DLD1 (cell line): Measurements from ENCODE around the gene SAMD4A.
"Not testable (repeated sequence)": the region's sequence is repeated elsewhere in the genome, so short reads cannot be mapped to it uniquely, and the experiment has no call there.

Experiments
- in situ Hi-C: cut with HindIII; loops from 2 replicates; pipeline ENCODE4 v1.10.0; 2017; ENCODE audit warnings: low sequenced_read_pairs

The SAMD4A gene

DNA sequence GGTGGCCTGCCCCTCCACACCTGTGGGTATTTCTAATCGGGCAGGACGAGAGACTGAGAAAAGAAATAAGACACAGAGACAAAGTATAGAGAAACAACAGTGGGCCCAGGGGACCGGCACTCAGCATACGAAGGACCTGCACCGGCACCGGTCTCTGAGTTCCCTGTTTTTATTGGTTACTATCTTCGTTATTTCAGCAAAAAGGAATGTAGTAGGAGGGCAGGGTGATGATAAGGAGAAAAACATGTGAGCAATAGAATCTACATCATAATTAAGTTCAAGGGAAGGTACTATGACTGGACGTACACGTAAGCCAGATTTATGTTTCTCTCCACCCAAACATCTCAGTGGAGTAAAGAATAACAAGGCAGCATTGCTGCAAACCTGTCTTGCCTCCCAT, 185.7 kb downstream of the SAMD4A start:
- in situ Hi-C loops = not testable (repeated sequence)

DNA sequence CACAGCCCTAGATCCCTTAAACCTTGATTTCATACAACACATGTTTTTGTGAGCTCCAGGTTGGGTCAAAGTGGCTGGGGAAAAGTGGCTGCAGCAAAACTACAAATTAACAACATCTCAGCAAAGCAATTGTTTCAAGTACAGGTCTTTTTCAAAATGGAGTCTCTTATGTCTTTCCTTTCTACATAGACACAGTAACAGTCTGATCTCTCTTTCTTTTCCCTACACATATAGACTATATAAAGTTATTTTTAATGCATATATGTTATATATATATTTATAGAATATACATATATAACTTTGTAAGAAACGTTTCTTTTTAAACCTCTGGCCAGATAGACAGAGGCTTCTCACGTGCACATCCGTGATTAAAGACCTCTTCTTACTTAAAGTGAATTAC, 186.5 kb downstream of the SAMD4A start:
- in situ Hi-C loops = not testable (repeated sequence)

DNA sequence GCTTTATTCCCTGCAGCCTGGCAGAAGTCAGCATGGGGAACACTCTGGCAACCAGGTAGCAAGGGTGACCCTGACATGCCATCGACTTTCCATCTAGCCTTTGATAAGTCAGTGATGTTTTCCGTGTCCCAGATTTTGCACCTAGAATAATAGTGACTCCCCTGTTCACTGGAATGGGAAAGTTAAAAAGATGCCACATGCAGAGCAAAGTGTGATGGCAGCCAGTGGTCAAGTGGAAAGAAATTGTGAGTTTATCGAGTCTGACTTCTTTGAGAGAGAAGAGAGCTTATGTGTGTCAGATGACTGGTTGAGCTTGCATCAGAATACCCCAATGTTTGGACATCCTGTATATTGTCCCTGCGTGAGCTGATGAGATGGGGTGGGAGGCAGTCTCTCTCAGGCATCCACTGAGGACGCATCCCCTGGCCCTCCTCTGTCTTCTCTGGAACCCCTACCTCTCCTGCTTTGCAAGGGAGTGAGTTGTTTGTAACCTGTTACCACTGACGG, 187.2 kb downstream of the SAMD4A start:
- in situ Hi-C loops = no loop called here

DNA sequence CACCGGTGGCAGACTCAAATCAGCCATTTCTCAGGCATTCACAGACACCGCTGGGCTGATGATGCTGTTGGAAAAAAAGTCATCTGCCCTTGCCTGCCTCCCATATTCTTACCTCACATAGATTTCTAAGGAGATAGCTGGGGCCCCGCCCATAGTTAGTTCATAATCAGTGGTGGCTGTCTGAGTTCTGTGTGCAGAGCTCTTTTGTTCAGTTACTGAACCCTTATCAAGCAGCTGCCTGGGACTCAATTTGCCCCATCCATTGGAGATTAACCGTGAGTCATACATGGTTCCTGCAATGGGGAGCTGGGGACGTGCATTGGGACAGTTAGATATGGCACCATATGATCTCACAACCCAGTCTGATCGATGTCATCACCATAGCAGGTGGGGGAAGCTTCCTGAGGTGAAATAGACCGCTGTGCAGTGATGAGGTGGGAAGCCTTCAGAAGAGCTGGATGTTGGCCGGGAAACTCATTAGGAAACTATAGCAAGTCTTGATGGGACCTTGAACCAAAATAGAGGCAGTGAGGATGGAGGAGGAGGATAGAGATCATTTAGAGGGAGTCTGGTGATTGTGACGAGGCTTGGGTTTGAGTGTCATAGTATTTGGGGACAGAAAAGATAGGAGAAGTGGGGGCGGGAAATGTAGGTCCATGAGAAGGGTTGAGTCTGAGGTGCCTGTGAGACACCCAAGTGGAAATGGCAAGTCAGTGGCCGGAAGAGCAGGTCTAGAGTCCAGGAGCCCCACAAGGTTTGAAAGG, 187.9 kb downstream of the SAMD4A start:
- in situ Hi-C loops = no loop called here

DNA sequence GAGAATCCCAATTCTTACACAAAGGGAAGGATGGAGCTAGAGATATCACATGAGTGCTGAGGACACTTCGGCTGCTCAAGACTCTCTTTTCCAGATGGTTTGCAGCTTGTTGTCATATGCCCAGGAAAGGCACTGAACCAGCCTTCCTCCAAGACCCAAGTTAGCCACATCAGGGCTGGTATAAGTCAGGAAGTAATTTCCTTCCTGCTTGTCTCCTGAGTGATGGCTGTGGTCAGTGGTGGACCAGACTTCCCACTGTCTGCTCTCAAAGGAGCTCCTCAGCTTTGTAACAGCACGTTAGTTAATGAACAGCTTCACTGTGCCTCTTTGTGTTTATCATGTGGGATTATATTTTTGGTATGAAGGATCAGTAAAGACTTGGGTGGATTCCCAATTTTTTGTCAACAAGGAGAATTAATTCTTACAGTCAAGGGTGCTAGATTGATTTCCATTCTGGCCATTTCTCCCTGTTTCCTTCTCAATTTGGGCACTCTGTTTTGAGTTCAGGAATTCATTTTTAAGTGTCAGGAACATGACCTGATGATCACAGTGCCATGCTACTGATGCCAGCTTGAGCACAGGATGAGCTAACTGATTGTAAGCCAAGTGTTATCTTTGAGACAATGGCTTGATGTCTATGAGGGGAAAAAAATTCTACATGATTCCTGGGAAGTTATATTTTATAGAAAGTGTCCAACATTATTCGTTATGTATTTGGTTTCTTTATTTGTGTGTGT, 189.9 kb downstream of the SAMD4A start:
- in situ Hi-C loops = no loop called here

DNA sequence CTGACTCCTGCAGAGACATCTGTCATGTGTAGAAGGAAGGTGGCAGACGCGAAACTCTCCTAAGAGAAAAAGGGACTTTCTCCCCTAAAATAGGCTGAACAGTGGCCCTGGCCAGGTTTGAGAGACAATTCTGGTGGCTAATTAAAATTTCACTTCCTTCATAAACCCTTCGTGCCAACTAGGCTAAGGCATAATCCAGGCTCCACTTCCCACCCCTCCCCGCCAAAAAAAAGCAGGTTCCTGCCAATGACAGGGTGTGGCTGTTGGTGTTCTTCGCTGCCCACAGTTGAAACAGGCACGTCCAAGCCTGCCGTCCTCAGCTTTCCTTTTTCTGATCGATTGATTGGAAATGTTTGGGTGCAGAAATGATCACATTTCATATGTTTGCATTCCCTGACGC, 191.1 kb downstream of the SAMD4A start:
- in situ Hi-C loops = no loop called here

DNA sequence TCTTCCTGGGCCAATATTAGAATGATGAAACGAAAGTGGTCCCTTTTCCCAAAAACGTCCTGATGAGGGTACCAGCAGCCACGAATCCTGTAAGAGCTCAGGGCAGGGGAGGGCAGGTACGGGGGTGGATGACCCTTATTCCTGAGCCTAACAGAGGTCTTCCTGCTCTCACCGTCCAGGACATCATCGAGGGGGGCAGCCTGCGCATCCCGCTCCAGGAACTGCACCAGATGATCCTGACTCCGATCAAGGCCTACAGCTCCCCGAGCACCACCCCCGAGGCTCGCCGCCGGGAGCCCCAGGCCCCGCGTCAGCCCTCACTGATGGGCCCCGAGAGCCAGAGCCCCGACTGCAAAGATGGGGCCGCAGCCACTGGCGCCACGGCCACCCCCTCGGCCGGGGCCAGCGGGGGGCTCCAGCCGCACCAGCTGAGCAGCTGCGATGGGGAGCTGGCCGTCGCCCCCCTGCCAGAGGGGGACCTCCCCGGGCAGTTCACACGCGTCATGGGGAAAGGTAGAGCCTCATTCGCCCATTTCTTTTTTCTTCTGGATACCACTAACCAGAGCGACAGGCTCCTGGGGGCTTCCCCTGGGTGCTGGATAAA, 193.2 kb downstream of the SAMD4A start:
- in situ Hi-C loops = no loop called here

DNA sequence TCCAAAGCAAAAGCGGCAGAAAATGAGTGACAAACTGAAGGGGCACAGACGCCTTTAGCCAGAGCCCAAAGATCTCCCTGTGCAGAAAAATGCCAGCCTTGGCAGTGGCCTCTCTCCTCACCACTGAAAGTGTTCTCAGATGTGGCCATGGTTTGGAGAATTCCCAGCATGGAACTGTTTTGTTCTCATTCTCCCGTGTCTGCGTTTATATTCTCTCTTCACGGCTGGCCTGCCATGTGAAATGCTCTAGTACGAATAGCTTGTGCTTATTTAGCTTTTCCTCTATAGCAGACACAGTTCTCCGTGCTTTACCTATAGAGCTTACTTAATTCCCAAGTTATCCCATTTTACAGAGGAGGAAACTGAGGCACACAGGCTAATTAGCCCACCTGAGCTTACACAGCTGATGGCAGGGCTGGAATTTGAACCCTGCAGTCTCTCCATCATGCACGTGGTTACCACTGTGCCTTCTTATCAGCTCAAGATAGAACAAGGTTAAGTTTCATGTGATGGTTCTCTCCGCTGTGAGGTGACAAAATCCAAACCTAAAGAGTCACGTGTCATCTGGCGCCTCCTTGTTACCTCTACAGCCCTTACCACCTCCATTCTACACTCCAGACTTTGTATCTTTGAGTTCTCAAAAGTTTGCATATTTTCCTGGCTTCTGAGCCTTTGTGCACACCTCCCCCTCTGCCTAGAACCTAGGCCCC, 194.1 kb downstream of the SAMD4A start:
- in situ Hi-C loops = no loop called here

DNA sequence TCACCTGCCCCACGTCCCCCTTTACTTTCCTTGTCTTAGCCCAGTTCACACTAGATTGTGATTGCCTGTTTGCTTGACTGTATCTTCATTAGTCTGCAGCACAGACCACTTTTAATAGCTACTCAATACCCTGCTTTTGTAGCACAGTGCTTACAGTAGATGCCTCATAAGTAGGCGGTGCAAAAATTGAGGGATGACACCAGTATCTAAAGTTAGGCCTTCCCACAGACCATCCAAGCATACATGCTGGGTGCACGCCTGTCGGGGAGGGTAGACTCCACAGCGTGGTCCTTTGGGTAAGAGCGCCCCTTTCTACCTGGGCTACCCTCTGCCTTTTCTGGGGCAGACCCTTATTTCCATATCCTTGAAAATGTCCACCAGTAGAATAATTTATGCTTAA, 194.9 kb downstream of the SAMD4A start:
- in situ Hi-C loops = no loop called here

DNA sequence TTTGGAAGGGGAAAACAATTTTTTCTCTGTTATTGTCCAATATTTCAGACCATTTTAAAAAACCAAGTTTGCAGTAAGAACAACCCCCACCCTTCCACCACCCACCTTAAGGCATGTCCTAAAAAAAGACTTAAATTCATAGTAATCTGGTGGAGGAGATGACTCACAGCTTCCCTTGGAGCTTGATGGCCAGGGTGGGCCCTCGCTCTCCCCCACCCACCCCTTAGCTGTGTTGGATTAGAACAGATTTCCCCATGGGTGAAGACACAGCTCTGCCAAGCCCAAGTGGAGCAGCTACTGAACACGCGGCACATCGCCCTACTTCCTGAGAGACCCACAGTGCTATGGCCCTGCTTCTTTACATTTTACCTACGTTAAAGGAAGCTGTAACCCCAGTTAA, 195.4 kb downstream of the SAMD4A start:
- in situ Hi-C loops = no loop called here

DNA sequence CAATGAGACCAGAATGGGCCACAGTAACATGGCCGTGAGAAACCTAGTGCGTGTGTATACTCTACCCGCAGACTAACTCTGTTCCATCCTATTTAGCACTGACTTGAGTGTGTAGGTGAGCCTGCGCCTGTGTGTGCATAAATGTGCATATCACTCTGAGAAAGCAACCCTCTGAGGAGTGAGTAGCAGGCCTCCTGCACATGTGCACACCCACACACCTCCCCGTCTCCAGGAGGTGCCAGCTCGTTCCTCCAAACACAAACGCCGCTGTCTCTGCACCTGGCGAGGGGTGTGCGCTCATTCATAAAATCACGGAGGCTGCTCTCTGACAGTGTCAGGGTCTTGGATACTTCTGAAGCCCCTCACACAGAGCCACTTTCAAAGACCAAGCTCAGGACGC, 196.8 kb downstream of the SAMD4A start:
- in situ Hi-C loops = no loop called here

DNA sequence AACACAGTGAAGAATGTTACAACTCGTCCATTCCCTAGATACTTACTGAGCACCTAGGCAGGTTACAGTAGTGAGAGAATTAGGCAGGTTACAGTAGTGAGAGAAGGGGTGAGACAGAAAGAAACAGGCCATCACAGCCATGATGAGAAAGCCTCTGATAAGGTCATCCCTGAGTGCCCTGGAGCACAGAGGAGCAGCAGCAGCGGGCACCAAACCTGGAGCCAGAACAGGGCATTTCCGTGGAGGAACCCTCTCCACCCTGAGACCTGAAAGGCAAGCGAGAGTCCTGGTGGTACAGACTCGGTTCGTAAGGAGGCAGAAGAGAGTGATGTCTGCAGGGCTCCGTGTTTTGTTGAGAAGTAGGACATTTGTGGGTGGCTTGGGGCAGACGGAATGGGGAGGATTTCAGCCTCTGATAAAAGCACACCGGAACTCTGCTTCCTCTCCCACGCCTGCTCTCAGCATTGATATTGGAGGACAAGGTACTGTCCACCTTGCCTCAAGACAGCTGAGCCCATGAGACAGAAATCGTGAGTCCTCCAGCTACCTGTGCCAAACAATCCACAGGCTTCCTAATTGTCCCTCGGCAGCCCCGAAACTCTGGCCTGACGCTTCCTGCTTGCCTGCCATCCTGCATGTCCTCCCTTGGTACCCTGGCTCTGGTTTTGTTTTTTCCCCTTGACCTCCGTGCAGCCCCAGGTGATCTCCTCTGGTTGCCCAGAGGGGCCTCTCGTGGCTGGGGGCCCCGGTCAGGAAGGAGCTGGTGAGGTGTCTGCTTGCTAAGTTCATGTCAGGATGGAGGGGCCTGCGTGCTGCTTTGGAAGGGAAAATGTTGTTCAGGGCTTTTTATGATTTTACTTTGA, 199.6 kb downstream of the SAMD4A start:
- in situ Hi-C loops = no loop called here

DNA sequence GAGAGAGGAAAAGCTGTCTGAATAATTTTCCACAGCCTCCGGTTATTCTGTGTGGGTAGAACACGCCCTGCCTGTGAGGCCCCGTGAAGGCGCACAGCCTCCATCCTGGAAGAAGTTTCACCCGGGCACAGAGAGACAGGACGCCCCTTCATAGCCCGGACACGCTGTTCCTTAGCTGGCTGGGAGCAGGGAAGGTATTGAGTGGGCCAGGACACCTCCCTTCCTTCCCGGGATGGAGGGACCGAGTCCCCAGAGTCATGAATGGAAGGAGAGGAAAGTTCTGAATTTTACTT, 200.2 kb downstream of the SAMD4A start:
- in situ Hi-C loops = no loop called here

DNA sequence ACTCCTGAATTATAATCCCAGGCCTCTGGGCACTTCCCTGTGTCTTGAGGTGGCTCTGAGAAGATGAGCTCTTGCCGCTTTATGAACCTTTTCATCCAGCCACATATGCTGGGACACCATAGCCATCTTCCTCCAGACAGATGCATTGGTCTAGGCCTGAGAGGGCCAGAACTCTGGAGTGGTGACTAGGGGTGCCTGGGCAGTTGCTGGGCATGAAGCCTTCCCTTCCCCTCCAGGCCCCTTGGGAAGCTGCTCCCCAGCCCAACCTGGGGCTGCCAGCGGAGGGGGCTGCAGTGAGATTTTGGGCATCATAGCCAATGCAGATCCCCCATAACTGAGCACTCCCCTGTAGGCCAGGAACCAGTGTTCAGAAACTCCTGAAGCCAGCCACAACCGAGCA, 200.5 kb downstream of the SAMD4A start:
- in situ Hi-C loops = no loop called here

DNA sequence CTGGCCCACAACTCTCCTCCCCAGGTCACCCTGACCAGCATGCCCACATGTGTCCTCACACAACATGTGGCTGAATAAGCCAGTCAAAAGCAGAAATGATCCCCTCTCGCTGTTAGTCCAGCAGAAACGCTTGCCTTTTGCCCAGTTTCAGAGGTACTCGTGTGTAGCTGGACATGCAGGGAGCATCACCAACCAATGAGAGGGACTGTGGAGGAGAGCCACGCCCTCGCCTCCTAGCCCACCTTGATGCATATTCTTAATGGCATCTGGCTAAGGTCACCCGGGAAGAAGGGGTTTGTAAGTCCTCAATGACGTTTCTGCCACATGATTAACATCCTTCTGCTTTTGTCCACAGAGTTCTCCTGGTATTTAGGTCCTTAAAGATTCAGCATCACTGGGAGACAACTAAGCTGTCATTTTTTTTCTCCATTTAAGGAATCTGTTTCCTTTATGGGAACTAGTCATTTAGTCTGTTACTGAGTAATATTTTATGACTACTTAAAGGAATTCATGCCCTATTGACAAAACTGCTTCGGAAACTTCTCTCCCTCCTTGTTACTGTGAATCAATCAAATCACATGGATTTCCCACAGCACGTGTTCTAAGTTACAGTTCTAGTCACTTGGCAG, 201.7 kb downstream of the SAMD4A start:
- in situ Hi-C loops = no loop called here

DNA sequence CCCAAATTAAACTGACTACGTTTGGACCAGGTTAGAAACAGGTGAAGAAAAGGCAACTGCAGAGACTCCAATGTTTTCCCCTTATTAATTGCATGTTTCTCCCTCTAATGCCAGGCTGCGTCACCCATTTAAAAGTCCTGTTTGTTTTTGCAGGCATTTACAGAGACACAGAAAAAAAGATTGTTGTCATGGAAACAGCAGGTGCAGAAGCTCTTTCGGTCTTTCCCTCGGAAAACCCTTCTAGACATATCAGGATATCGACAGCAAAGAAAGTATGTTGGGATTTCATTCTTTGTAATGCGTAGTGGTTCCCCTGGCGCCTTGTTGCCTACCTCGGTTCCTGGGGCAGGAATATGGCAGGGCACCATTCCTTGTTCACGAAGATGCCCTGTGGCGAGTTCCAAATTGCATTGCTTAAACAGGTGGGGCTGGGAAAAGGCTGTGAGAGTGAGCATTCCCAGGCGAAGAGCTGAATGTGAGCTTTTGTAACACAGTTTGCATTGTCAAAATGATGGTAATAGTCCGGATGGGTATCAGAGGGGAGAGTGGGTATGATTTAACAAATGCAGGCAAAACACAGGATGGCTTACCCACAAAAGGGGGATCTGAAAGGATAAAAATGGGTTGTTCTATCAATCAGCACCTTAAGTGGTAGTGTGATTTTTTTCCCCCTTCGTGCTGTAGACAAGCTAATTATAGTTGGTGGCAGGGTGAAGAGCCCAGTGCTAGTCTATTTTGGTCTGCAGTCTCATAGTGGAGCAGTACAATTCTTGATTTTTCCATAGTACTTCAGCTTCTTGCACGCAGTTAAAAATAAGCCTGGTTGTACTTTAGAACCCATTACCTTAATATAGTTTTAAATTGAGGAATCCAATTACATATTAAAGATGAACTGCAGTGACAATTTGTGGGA, 203.3 kb downstream of the SAMD4A start:
- in situ Hi-C loops = no loop called here

DNA sequence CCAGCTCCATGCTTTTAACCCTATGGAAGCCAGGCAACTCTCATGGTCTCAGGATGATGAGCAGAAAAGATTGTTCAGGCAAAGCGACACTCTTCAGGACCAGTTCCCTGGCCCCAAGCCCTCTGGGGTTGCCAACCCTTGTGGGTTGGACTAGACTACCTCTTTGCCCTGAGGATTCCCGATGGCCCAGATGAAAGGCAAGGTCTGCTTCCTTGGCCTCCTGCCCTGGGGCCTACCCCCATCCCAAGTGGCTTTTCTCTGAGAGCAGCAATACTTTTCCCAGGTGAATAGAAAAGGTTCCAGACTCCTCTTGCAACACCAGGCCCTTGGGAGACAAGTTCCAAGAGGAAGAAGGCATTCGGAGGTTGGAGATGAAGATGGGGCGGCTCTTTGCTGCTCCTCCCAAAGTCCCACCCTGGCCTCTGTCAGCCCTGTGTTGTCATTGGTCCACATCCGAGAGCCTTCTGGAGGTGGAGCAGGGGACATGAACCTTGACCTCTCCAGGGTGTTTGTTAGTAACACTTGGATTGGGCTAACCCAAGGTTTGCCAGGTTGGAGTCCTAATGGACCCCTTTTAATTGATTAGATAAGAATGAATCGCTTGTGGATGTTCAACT, 204.6 kb downstream of the SAMD4A start:
- in situ Hi-C loops = no loop called here

DNA sequence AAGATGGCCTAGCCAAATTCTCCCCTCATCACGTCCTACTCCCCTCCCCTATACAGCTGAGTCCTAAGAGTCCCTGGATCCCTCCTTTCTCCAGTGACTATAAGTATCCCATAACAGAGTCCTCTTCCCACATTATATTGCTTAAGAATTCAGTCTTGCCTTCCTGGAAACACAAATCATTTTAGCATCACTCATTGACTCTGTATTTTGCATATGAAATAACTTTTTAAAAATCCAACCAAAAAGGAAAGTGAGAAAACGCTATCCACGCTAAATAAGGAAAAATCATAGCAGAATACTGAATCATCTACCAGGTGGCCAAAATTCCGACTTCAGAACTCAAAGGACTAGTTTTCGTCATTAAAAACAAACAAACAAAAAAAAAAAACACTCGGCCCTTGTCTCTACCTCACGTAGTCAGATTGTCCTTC, 205.5 kb downstream of the SAMD4A start:
- in situ Hi-C loops = no loop called here
